Measurements from ENCODE around the gene RREB1.
"Not testable (repeated sequence)": the region's sequence is repeated elsewhere in the genome, so short reads cannot be mapped to it uniquely, and the experiment has no call there.

The RREB1 gene

GRCh38 chr6:7150381-7151064, 42.8 kb downstream of the RREB1 start:
- no peaks in the 10 kb centered on the region for H3K9me3 Mint-ChIP-seq
- no peak for DNase-seq (ENCODE audit: low spot score)
- no peak overlapping the region for H3K4me3 Mint-ChIP-seq
- H3K36me3 Mint-ChIP-seq (ENCODE audit: low read depth): peaks cover 3% of the 10 kb centered on the region
- peaks cover 56% of the 10 kb centered on the region for H3K4me1 Mint-ChIP-seq (ENCODE audit: low read depth)
- H3K27ac Mint-ChIP-seq: no peak overlapping the region
- no peaks in the 10 kb centered on the region for H3K27me3 Mint-ChIP-seq (ENCODE audit: low read depth)

GRCh38 chr6:7151381-7151780, 43.6 kb downstream of the RREB1 start:
- H3K27me3 Mint-ChIP-seq (ENCODE audit: low read depth): no peaks in the 10 kb centered on the region
- H3K27ac Mint-ChIP-seq: no peak overlapping the region
- H3K36me3 Mint-ChIP-seq (ENCODE audit: low read depth): peaks cover 3% of the 10 kb centered on the region
- H3K4me1 Mint-ChIP-seq (ENCODE audit: low read depth): peaks cover 56% of the 10 kb centered on the region
- no peaks in the 10 kb centered on the region for H3K9me3 Mint-ChIP-seq
- DNase-seq (ENCODE audit: low spot score): no peak
- H3K4me3 Mint-ChIP-seq: no peak overlapping the region

DNA sequence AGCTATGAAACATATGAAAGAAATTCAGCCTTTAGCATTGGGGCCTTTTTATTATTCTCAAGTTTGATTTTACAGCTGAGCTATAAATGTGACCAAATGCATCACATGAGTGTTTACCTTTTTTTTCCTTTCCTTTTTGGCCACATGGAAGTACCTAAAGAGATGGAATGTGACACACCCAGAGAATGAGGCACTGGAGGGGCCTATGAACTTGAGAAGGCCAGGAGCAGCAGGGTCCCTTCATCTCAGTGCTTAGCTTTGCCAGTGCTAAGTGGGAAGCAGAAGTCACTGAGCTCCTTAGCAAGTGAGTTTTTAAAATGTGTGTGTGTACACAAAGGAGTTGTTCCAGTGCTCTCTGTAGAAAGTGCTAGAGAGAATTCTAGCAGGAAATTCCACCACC, 44.7 kb downstream of the RREB1 start:
- no peak for DNase-seq (ENCODE audit: low spot score)
- Mint-ChIP-seq H3K4me1 (ENCODE audit: low read depth) (peaks cover 48% of the 10 kb centered on the region), H3K4me3 (no peak overlapping the region), H3K9me3 (no peaks in the 10 kb centered on the region), H3K27me3 (ENCODE audit: low read depth) (no peaks in the 10 kb centered on the region), H3K27ac (no peak overlapping the region), H3K36me3 (ENCODE audit: low read depth) (peaks cover 3% of the 10 kb centered on the region)

DNA sequence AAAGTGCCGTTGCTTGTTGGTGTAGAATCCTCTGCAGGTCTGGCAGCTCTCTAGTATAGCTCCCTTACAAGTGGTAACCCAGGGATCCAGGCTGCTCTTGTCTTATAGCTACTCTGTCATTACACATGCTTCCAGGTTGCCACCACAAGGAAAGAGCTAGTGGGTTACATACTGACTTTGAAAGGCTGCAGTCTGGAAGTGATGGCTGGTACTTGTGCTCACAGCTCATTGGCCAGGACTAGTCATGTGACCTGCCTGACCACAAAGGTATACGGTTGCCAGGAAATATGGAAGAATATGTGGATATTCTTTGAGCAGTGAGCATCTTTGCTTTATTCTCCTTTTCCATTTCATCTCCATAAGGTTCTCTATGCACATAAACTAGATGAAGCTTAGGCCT, 46.0 kb downstream of the RREB1 start:
- no peaks in the 10 kb centered on the region for H3K9me3 Mint-ChIP-seq
- no peak for DNase-seq (ENCODE audit: low spot score)
- H3K4me1 Mint-ChIP-seq (ENCODE audit: low read depth): peaks cover 46% of the 10 kb centered on the region
- H3K4me3 Mint-ChIP-seq: no peak overlapping the region
- H3K36me3 Mint-ChIP-seq (ENCODE audit: low read depth): peaks cover 3% of the 10 kb centered on the region
- no peak overlapping the region for H3K27ac Mint-ChIP-seq
- H3K27me3 Mint-ChIP-seq (ENCODE audit: low read depth): no peaks in the 10 kb centered on the region

DNA sequence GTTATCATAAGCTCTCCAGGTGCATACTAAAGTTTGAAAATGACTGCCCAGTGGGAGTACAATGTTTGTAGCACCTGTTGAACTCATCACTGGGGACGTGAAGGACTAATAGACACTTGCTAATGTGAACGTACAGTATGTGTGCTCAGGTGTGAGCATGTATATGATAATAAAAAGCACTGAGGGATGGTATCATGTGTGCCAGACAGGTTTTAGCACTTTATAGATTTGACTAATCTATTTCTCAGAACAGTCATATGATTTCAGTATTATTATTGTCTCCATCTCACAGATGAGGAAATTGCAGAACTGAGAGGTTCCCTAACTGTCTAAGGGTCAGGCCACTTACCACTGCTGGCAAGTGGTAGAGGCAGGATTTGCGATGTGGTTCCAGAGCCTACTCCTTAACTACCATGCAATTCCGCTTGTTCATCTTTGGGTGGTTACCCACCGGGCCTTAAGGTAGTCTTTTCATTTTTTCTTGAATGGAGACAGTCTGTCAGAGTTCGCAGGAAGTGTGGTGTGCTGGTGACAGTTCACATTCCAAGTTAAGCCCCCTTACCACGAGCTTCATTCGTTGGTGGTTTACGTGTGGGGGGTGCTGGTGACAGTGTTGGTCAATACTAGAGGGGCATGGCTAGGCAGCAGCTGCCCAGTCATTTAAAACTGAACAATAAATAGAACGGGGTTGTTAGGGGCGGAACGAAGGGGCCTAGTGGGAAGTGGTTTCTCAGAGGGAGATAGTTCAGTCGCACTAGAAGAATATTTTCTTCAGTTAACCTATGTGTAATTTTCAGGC, 46.8 kb downstream of the RREB1 start:
- no peak for DNase-seq (ENCODE audit: low spot score)
- Mint-ChIP-seq H3K27ac (peak overlapping the region; percentile 14), H3K9me3 (no peaks in the 10 kb centered on the region)

DNA sequence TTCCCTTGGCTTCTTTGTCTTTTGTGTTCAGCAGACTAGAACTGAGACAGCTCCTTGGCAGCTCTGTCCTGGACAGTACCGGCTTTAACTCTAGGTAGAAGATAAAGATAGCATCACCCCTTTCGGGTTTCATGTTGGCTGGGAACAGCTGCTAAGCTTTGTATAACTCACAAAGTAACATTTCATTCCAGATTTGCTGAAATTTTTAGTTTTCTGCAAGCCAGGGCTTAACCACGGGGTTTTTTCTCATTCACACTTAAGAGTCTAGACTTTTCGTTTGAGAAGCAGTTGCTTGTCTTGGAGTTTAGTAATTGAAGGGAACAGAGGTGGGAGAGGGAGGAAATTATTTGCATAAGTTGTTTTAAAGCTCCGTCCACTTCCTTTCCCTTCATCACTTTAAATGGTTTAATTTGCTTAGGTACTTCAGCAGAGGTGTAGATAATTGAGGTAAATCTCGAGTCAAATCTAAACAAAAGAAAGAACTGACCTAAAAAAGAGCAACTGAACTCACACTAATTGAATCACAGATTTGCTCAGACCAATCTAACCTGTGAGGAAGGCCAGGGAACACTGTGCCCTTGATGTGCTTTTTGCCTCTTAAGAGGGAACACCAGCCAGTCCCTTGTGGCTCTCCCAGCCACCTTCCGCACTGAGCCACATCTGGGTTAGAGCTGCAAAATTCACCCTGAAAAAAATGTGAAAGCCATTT, 48.3 kb downstream of the RREB1 start:
- Mint-ChIP-seq H3K36me3 (ENCODE audit: low read depth) (peaks cover 3% of the 10 kb centered on the region), H3K4me1 (ENCODE audit: low read depth) (peaks cover 46% of the 10 kb centered on the region), H3K9me3 (no peaks in the 10 kb centered on the region), H3K27ac (no peak overlapping the region), H3K27me3 (ENCODE audit: low read depth) (no peaks in the 10 kb centered on the region), H3K4me3 (no peak overlapping the region)
- no peak for DNase-seq (ENCODE audit: low spot score)

More for the DNA sequence above, 46.8 kb downstream of the RREB1 start:
- H3K36me3 Mint-ChIP-seq (ENCODE audit: low read depth): peaks cover 3% of the 10 kb centered on the region
- no peaks in the 10 kb centered on the region for H3K27me3 Mint-ChIP-seq (ENCODE audit: low read depth)
- peaks cover 51% of the 10 kb centered on the region for H3K4me1 Mint-ChIP-seq (ENCODE audit: low read depth)
- peak overlapping the region; percentile 27 for H3K4me3 Mint-ChIP-seq

- no peak overlapping the region for H3K4me3 Mint-ChIP-seq
- no peaks in the 10 kb centered on the region for H3K27me3 Mint-ChIP-seq (ENCODE audit: low read depth)
- peaks cover 3% of the 10 kb centered on the region for H3K36me3 Mint-ChIP-seq (ENCODE audit: low read depth)
- peaks cover 42% of the 10 kb centered on the region for H3K4me1 Mint-ChIP-seq (ENCODE audit: low read depth)
- no peak overlapping the region for H3K27ac Mint-ChIP-seq
- H3K9me3 Mint-ChIP-seq: no peaks in the 10 kb centered on the region
- no peak for DNase-seq (ENCODE audit: low spot score)
Measured at GRCh38 chr6:7156643-7157278, 49.0 kb downstream of the RREB1 start.

GRCh38 chr6:7157307-7157706, 49.5 kb downstream of the RREB1 start:
- H3K4me3 Mint-ChIP-seq: not testable (repeated sequence)

DNA sequence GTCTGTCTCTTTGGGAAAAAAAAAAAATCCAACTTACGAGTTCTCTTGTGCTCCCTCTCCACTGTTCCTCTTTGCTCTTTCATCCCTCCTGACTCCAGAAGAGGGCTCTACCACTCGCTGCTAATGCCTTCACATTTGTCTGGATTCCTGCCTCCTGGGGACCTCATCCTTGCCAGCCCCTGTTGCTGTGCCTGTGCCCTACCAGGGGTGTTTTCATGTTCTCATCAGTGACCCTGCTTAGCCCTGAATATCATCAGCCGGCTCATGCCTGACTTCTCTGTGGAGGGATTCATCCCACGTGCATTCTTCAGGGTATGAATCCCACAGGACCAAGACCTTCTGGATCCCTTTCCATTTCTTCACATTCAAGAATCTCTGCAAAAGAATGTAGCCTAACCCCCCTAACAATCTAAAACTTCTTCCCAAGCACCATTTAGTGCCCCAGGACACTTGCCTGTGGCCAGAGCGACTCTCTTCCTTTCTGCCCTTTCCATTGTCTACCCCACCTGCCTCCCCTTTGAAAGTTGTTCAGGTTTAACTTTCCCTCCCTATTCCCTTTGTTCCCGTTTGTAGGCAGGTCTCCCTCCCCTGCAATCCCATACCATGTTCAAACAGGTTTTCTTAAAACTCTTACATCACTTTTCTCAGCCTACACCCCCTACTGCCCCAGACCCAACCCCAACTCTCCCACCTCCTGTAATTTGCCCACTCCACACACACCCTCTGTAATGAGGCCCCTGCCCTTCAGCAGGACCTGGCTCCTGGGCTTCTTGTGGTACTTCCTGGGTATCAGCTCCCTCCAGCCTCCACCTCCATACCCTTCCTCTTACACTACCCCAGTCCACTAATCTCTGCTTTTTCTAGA, 50.2 kb downstream of the RREB1 start:
- DNase-seq (ENCODE audit: low spot score): no peak
- Mint-ChIP-seq H3K4me1 (ENCODE audit: low read depth) (peaks cover 40% of the 10 kb centered on the region), H3K9me3 (no peaks in the 10 kb centered on the region), H3K27ac (no peak overlapping the region), H3K4me3 (no peak overlapping the region), H3K27me3 (ENCODE audit: low read depth) (no peaks in the 10 kb centered on the region), H3K36me3 (ENCODE audit: low read depth) (peaks cover 2% of the 10 kb centered on the region)

More at GRCh38 chr6:7157307-7157706, 49.5 kb downstream of the RREB1 start:
- H3K27ac Mint-ChIP-seq; H3K27me3 Mint-ChIP-seq (ENCODE audit: low read depth); DNase-seq (ENCODE audit: low spot score); H3K9me3 Mint-ChIP-seq; H3K36me3 Mint-ChIP-seq (ENCODE audit: low read depth): not testable (repeated sequence)
- H3K4me1 Mint-ChIP-seq (ENCODE audit: low read depth): peaks cover 42% of the 10 kb centered on the region

DNA sequence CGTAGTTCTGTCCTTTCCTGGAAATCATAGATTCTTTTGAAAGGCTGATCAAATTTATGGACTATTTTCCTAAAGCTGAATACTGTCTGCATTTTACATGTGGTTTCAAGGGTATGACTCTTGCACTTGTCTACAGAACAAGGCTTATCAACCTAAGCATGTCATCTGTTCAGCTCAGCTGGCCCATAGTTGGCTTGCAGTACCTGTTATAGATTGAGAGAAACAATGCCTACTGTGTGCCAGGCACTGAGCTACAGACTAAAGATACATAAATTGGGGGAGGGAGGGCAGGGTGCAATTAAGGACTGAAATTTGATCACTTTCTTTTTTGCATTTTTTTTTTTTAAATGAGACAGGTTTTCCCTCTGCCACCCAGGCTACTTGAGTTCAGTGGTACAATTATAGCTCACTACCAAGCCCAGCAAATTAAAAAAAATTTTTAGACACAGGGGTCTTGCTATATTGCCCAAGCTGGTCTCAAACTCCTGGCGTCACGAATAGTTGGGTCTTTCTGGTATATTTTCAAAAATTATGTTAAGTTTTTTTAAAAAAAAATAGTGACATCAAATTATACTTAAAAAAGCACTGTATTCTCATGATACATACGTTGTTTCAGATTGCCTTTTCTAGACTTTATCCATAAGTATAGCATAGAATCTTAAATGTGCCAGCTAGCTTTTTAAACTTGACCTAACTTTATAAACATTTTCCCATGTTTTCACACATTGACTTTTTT, 52.2 kb downstream of the RREB1 start:
- no peak overlapping the region for H3K4me3 Mint-ChIP-seq

DNA sequence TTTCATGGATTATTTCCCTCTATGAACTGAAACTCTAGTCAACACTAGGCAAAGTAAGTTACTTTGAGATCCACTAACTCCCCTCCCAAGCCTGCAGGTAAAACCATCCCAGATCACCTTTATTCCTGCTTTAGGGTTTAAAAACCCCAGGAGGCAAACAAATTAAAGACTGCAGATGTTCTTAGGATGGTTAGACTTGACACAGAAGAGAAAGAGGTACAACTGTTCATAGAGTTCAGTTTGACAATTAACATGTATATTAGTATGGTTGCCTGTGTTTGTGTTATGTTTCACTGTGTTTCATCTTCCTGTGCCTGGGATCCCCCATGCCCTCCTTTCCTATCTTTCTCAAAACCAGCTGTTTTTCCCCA, 53.5 kb downstream of the RREB1 start:
- Mint-ChIP-seq H3K27ac (no peak overlapping the region), H3K36me3 (ENCODE audit: low read depth) (peaks cover 10% of the 10 kb centered on the region), H3K27me3 (ENCODE audit: low read depth) (no peaks in the 10 kb centered on the region), H3K4me1 (ENCODE audit: low read depth) (peaks cover 12% of the 10 kb centered on the region), H3K9me3 (no peaks in the 10 kb centered on the region), H3K4me3 (no peak overlapping the region)
- DNase-seq (ENCODE audit: low spot score): no peak

More for the DNA sequence above, 52.2 kb downstream of the RREB1 start:
- Mint-ChIP-seq H3K9me3 (no peaks in the 10 kb centered on the region), H3K36me3 (ENCODE audit: low read depth) (peaks cover 10% of the 10 kb centered on the region), H3K27ac (no peak overlapping the region), H3K27me3 (ENCODE audit: low read depth) (no peaks in the 10 kb centered on the region), H3K4me1 (ENCODE audit: low read depth) (peaks cover 23% of the 10 kb centered on the region)
- DNase-seq (ENCODE audit: low spot score): no peak

GRCh38 chr6:7161845-7162244, 54.1 kb downstream of the RREB1 start:
- H3K27me3 Mint-ChIP-seq (ENCODE audit: low read depth): no peaks in the 10 kb centered on the region
- H3K4me1 Mint-ChIP-seq (ENCODE audit: low read depth): peaks cover 8% of the 10 kb centered on the region
- H3K36me3 Mint-ChIP-seq (ENCODE audit: low read depth): peaks cover 10% of the 10 kb centered on the region
- H3K4me3 Mint-ChIP-seq: no peak overlapping the region
- no peak overlapping the region for H3K27ac Mint-ChIP-seq
- no peaks in the 10 kb centered on the region for H3K9me3 Mint-ChIP-seq
- DNase-seq (ENCODE audit: low spot score): no peak
